GM20431 (cell line): ENCODE data around the gene SELENOW.
"Not testable (repeated sequence)": the region's sequence is repeated elsewhere in the genome, so short reads cannot be mapped to it uniquely, and the experiment has no call there.

Experiments used
- in situ Hi-C: fragments of 300-500 bp; cut with MseI, MboI; formaldehyde crosslinking; loops from one replicate; pipeline ENCODE4 v1.15.0; 2020; ENCODE audit warnings: low sequenced_read_pairs; ENCODE audit not compliant: unreplicated experiment

Gene SELENOW

DNA sequence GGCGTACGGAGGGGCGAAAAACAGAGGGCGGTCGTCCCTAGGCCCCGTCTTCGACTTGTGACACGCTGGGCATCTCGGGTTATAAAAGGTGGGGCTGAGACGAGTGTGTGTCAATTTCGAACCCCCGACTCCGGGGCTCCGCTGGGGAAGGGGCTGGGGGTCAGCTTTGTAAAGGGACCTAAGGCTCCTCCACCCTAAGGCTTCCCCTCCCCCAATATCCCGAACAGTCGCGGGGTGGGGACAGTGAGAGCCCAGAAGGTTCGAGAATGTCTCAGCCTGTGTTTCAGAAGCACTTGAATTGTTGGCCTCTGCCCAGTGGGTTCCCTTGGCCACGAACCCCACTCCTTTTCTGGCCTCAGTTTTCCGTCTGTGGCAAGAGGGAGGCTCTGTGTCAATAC is 450 bp downstream of the SELENOW start:
- in situ Hi-C loops = no loop called here

- in situ Hi-C loops = no loop called here
Observed at GRCh38 chr19:47779524-47780214, 1.2 kb downstream of the SELENOW start.

DNA sequence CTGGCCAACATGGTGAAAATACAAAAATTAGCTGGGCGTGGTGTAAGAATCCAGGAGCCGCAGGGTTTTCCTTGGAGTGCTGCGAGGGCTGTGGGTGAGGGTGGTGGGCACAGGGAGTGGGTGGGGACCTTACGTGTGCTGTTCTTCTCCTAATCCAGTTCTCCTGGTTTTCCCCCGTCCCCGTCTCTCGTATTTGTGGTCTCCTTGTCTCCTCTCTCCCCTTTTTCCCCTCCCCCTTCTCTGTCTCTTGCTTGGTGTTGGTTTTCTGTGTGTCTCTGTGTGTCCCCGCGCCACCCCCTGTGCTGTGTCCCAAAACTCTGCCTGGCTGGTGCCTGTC is 1.7 kb downstream of the SELENOW start:
- in situ Hi-C loops = no loop called here

DNA sequence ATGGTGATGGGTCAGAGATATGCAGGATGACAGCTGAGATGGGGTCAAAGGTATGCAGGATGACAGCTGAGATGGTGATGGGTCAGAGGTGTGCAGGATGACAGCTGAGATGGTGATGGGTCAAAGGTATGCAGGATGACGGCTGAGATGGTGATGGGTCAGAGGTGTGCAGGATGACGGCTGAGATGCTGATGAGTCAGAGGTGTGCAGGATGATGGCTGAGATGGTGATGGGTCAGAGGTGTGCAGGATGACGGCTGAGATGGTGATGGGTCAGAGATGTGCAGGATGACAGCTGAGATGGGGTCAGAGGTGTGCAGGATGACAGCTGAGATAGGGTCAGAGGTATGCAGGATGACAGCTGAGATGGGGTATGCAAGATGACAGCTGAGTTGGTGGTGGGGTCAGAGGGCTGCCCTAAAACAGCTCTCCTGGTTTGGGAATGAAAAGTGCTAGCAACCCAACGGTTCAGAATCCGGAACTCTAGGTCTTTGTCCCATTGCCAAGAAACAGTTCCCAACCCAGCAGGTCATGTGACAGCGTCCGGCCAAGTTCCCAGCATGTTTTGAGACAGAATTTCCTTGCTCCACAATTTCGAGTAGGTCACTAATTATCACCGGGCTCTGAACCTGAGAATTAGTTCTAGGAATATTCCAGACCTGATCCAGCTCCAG is 3.2 kb downstream of the SELENOW start:
- in situ Hi-C loops = no loop called here

GRCh38 chr19:47786566-47786965 is 8.1 kb downstream of the SELENOW start:
- in situ Hi-C loops = no loop called here

GRCh38 chr19:47787307-47787706 is 8.8 kb downstream of the SELENOW start:
- in situ Hi-C loops = not testable (repeated sequence)

DNA sequence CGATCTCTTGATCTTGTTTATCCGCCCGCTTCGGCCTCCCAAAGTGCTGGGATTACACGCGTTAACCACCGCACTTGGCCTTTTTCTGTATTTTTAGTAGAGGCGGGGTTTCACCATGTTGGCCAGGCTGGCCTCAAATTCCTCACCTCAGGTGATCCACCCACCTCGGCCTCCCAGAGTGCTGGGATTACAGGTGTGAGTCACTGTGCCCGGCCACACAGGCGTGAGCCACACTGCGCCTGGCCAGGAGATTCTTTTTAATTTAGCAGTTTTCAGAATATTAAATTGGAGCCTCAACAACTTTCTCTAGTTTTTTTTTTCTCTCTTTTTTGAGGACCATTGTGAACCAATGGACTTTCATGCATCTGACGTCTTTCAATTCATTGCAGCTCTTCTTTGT is 11.3 kb downstream of the SELENOW start:
- in situ Hi-C loops = not testable (repeated sequence)

DNA sequence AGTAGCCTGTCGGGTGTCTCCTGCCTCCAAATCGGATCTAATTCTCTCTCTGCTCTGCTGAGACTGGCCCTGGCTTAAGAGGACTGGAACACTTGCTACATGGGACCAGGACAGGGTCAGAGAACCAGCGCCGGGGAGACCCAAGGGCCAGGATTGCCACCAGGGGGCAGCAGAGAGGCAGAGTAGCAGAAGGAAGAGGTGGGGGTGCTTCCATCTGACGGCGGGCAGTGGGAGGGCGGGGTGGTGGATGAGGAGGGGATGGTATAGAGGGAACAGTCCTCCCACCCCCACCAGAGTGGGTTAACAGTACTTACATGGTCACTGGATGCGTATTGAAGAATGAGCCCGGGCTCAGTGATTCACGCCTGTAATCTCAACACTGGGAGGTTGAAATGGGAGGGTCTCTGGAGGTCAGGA is 11.9 kb downstream of the SELENOW start:
- in situ Hi-C loops = no loop called here

DNA sequence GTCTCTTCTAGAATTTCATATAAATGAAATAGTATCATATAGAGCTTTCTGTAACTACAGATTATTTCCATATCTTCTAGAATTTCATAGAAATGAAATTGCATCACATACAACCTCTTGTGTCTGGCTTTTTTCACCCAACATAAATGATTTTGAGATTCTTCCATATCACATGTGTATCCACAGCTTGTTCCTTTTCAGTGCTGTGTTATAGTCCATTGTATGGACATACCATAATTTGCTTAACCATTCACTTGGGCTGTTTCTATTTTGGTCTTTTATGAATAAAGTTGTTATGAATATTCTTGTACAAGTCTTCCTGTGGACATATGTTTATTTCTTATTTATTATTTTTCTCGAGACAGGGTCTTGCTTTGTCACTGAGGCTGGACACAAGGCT is 14.1 kb downstream of the SELENOW start:
- in situ Hi-C loops = no loop called here

DNA sequence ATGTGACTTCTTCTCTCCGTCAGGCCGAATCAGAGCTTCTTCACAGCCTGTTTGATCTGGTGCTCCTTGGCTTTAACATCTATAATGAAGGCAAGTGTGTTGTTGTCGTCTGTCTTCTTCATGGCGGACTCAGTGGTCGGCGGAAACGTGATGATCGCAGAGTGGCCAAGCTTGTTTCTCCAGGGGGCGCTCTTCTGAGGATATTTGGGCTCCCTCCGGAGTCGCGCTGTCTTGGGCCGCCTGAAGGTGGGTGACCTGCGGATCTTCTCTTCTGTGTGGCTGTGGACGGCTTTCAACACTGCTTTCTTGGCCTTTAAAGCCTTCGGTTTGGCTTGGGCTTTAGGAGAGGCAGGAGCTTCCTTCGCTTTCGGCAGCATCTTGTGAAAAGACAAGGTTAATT is 16.0 kb downstream of the SELENOW start:
- in situ Hi-C loops = no loop called here

- in situ Hi-C loops = no loop called here
Observed at GRCh38 chr19:47796785-47797184, 18.3 kb downstream of the SELENOW start.

GRCh38 chr19:47797996-47798903 is 19.7 kb downstream of the SELENOW start:
- in situ Hi-C loops = no loop called here

- in situ Hi-C loops = no loop called here
Observed at GRCh38 chr19:47798904-47799266, 20.4 kb downstream of the SELENOW start.

GRCh38 chr19:47801270-47801669 is 22.8 kb downstream of the SELENOW start:
- in situ Hi-C loops = no loop called here

DNA sequence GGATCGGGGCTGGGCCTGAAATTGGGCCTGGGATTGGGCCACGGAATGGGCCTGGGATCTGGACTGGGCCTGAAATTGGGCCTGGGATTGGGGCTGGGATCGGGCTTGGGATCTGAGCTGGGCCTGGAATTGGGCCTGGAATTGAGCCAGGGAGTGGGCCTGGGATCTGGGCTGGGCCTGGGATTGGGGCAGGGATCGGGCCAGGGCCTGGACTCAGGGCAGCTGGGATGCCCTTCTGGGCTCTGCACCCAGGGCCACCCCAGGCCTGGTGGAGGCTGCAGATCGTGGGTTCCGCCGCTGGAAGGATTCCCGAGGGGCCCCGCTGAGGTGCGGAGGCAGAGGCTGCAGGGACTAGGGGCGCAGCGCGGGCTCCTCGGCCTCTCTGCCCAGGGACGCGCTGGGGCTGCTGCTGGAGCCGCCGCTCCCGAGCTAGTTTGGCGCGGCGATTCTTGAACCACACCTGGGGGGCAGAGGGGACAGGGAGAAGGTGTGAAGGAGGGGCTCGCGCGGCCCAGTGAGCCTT is 24.1 kb downstream of the SELENOW start:
- in situ Hi-C loops = no loop called here

GRCh38 chr19:47803148-47803547 is 24.6 kb downstream of the SELENOW start:
- in situ Hi-C loops = not testable (repeated sequence)

DNA sequence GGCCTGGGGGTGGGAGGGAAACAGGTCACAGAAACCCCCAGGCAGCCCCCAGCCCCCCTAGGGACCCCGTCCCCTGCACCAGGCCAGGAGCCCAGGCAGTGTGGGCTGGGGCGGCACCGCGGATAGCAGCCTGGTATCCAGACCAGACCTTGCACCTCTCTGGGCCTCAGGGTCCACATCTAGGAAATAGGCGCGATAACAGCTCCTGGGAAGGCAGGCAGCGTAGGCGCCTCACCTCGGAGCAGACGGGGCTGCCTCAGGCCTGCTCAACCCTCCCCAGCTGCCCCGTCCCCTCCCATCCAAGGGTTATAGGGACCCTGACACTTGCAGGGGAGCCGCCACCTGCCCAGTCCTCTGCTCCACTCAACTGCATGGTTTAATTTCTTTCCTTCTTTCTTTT is 25.2 kb downstream of the SELENOW start:
- in situ Hi-C loops = not testable (repeated sequence)

DNA sequence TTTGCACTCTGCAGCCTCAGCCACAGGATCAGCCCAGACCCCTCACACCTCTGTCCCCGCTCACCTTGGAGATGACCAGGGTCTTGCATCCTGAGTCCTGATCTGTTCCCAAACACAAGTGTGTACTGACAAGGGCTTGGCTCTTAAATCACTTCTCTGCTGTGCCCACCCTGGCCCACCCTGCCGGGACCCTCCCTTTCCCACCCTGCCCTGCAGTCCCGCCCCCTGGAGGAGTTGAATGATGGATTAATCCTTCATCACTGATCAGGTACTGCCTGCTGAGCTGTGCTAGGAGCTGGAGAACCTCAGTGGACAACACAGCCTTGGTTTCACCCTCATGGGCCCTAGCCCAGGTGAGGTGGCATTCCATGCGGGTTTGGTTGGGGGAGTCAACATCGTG is 25.9 kb downstream of the SELENOW start, which contains the start of gene TPRX1:
TPRX1 (minus strand) TSS at position 101 of the 400 bp plus-strand sequence; CDS start at position 89, 12 bp downstream.
- in situ Hi-C loops = not testable (repeated sequence)

DNA sequence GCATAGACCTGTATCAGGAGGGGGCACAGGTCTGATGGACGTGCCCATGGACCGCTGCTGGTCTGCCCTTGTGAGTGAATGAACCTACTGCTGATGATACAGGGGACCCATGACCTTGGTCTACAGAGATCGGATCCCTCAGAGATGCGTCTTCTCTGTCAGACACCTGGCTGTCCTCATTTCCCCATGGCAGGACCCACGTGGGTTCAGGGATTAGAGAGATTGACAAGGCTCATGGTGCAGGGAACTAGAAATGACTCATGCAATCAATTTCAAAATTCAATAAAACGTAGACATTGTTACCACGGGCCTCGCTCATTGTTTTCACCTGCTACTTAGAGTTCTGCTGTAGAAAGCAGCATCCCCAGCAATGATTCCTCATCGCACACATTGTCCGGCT is 26.8 kb downstream of the SELENOW start:
- in situ Hi-C loops = no loop called here

DNA sequence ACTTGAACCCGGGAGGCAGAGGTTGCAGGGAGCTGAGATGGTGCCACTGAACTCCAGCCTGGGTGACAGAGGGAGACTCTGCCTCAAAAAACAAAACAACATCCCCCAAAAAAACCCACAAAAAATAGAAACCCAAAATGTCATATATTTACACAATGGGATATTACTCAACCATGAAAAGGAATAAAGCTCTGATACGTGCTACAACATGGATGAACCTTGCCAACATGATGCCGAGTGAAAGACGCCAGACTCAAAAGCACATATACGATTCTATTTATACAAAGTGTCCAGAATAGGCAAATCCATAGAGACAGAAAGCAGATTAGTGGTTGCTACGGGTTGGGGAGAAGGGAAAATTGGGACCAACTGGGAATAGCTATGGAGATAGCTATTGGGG is 27.9 kb downstream of the SELENOW start:
- in situ Hi-C loops = no loop called here
